Body of pancreas (tissue), 4 donors: ENCODE measurements around the gene MYRIP.

Experiments used
- CTCF ChIP-seq, 7 experiments: fragments of 450-650 bp in 4 of 7; fragments of 200-600 bp in 3 of 7; sonication (generic) in 3 of 7; IDR thresholded peaks; one replicate each; pipeline ENCODE4 v1.5.1; 2016 to 2019; ENCODE audit warnings: antibody characterized with exemption in 7 of 7
- POLR2A ChIP-seq, 3 donors: fragments of 450-650 bp; IDR thresholded peaks; one replicate each; pipeline ENCODE4 v1.6.1; 2016; ENCODE audit warnings: antibody characterized with exemption in 3 of 3, mild to moderate bottlenecking in 2 of 3

- TF ChIP-seq CTCF (IDR thresholded peaks at IDR 0.05) (no peak), POLR2A (IDR thresholded peaks at IDR 0.05) (no peak)
Observed at GRCh38 chr3:40181182-40181581, 371.8 kb downstream of the MYRIP start.
